Measurements from ENCODE around the gene POMT1.

Gene POMT1

DNA sequence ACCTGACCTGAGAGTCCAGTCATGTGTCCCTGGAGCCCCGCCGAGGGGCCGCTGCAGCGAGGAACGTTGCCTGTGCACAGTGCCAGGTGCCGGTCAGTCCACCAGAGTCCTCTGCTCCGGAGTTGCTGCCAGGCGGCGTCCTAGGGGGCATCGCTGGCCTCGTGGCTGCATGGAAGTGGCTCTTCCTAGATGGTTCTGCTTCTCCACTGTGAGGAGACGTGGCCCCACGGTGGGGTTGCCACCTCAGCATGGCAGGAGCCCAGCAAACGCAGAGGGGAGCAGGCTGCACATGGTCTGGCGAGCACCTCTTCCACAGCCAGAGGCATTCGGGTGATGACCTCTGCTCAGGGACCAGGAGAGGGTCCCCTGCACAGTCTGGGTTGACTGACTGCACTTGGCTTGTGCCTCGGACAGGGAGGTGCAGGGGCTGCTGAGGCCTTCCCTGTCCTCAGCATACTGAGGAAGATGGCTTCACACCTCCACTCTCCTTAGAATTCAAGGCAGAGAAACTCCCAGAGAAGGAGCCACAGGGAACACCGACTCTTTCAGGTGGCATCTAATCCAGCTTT is 25.9 kb upstream of the POMT1 start:
- no peak for DNase-seq

DNA sequence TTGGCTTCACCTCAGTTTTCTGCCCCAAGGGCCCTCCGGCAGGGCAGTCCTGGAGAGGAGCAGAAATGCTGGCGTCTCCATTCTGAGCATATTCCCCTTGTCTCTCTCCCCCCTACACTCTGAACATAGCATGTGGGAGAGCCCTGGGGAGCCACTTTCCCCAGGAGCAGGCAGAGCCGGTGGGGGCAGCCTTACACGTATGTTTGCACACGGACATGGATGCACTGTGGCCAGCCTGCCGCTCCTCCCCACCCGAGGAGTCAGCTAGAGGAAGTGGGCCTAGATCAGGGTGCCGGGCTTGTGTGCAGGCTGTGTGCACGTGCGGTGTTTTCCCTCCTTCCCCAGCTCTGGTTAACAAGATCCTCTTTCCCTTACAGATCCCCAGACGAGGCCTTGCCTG is 25.4 kb upstream of the POMT1 start:
- DNase-seq, result no peak

DNA sequence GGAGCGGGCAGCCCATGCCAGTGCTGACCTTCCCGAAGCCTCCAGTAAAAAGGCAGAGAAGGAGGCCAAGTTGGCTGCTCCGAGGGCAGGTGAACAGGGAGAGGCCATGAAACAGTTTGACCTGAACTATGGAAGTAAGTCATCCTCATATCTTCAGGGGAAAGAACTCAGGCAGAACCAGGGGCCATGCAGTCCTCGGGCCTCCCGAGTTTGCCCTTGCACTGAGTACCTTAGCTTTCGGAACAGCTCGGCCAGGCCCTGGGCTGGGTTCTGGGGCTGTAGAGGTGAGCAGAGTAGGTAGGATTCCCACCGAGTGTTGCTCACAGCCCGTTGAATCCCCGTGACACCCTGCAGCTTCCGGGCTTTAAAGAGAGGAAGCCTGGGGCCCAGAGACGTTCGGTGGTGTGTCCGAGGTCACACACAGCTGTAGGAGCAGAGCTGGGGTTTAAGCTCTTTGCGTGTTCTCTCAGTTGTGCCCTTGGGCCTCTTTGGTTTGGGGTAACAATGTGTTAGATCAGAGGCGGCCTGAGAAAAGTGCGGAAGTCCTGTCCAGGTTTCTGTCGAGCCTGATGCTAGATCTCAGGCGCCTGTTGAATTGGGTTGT is 24.8 kb upstream of the POMT1 start:
- no peak for DNase-seq

DNA sequence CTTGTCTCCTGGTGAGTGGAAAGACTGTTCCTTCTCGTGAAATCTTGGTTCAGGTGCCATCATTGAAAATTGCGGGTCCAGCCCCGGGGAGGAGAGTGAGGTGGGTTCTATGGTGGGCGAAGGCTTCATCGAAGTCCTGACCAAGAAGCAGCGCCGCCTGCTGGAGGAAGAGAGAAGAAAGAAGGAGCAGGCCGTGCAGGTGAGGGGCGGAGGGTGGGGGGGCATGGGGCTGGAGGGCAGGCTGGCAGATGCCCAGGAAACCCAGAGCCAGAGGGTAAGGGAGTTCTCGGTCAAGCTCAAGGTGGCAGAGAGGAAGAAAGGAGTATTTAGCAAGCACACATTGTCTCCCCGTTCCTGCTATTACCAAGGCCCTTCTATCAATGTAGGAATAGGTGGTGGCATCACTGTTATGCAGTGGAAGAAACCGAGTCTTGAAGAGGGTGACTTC is 24.3 kb upstream of the POMT1 start:
- DNase-seq, result no peak

DNA sequence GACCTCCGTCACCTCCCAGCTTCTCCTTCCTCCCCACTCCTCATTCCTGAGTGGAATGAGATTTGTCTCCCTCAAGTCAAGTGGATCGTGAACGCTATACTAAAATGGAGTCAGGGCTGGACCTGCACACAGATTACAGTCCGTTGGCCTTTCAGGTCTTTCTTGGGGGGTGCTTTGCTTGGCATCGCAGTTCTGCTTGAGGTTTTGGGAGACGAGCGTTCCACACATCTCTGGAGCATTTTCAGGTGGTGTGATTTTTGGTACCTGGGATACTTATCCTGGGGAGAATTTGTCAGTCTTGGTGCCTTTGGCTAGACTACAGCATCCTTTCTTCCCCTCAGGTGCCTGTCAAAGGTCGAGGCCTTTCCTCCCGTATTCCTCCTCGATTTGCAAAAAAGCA is 23.8 kb upstream of the POMT1 start:
- DNase-seq, result no peak

DNA sequence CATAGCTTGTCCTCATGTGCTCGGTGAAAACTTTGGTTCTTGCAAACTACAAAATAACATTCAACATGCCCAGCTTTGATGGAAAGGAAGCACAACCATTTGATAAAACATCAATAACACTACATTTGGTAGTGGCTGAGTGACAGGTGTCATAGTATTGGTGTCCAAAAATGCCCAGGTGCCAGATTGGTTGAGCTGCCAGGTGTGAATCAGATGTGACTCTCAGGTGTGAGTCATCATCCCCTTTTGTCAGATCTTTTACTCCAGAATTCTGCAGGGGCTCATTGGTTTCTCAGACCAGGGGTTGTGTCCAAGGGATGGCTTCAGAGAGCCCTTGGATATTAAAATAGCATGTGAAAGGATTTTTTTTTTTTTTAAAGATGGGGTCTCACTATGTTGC is 22.5 kb upstream of the POMT1 start:
- no peak for DNase-seq

DNA sequence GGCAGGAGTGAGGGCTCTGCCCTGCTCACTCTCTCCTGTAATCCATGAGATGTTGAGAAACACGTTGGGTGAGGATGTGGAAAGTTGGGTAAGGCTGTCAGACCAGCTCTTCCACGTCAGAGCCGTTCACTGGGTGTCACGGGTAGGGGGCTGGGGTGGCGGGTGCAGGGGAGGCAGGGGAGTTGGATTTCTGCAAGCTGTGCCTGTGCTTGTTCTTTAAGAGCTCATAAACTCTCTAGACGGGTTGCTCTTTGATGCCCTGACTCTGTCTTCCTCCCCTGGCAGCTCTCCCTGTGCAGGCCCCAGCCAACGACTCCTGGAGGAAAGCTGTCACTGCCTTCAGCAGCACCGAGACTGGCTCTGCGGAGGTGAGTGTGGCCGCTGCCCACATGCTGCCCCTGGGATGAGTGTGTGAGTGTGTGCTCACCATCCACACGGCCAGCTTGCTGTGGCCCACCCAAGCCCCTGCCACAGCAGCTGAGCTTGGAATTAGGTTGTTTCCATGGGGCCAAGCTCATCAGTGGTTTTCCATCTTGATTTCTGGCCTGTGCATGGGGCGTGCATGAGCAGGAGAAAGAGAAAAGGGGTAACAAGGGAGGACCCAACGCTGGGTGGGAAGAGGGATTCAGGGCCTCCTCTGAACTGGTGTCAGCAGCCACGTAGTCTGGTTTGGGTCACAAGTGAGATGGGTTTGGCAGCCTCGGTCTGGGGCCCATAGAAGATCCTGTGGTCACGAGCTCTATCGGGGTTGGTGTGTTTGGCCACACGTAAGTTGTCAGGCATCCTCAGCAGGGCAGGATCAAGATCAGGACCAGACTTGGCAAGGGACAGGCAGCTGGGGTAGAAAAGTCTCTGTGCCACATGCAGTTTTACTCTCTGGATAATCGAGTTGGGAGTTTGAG is 21.0 kb upstream of the POMT1 start:
- no peak for DNase-seq

DNA sequence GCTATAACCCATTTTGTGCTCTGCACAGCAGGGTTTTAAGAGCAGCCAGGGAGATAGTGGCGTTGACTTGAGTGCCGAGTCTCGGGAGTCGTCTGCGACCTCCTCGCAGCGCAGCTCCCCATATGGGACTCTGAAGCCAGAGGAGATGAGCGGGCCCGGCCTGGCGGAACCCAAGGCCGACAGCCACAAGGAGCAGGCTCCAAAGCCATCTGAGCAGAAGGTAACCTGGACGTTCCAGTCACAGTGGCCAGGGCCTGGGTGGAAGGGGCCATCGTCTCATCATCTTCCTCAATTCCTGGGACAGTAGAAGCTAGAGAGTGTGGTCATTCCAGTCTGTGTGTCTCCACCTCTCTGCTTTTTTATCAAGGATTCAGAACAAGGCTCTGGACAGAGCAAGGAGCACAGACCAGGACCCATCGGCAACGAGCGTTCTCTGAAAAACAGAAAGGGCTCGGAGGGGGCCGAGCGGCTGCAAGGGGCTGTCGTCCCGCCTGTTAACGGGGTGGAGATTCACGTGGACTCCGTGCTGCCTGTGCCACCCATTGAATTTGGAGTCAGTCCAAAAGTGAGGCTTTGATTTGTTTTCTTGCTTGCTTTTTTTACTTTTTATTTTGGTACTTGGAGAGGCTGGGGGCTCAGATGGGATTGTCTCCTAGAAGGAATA is 20.2 kb upstream of the POMT1 start:
- DNase-seq, result no peak

DNA sequence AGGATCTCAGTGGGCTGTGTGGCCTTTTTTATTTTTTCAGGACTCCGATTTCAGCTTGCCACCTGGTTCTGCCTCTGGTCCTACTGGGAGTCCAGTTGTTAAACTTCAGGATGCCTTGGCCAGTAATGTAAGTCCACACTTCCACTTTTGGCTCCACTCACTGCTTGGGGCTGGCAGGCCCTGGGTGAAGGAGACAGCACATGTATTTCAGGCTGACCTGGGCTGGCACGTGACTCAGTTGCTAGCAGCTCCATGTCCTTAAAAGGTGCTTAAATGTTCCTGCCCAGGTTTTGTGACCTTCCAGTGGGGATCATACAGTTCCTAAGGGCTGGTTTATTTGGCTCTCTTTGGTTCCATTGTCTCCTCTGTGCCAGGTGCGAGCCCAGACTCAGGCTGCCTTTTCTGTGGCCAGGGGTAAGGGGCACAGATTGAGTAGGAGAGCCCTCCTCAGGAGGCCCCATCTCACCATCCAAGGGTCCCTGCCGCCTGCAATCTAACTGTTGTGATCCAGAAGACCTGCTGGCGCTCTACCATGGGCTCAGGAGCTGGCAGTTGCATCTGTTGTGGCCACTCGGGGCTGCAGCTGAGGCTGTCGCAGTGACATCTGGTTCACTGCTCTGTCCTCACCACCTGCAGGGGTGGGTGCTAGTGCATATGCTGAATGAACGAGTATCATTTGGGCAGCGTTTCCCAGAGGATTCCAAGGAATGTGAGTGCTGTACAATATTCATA is 19.2 kb upstream of the POMT1 start:
- DNase-seq, result no peak

DNA sequence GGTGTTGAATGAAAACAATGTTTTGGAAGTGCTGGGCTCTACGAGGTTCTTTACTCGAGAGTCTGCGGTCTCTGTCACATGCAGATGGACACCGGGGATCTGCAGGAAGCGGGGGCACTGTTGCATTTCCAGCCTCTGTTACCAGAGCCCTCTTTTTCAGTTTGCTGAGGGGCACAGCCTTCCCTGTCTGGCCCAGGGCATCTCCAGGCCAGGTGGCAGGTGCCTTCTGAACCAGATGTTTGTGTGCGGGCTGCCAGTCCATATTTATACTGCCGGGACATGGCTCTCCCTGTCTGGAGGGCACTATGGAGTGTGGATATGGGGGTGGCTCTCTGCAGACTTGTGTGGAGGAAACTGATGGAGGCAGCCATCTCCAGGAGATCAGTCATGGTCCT is 18.7 kb upstream of the POMT1 start:
- DNase-seq, result no peak

DNA sequence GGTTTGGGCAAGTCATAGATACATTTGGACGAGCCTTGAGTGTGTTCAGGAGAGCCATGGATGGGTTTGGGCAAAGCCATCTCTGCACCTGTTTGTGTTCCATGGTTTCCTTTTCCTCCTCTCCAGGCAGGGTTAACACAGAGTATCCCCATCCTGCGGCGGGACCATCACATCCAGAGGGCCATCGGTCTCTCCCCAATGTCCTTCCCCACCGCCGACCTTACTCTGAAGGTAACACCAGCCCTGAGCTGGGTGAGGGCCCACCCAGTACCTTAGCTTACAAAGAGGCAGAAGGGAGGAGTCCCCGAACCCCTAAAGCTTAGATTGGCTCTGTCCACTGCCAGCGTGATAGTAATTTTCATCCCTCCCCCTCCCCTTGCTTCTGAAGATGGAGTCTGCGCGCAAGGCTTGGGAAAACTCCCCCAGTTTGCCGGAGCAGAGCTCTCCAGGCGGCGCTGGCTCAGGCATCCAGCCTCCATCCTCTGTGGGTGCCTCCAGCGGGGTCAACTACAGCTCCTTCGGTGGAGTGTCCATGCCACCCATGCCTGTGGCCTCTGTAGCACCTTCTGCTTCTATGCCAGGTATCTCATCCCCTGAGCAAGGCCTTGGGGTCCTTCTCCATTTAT is 18.0 kb upstream of the POMT1 start:
- no peak for DNase-seq

DNA sequence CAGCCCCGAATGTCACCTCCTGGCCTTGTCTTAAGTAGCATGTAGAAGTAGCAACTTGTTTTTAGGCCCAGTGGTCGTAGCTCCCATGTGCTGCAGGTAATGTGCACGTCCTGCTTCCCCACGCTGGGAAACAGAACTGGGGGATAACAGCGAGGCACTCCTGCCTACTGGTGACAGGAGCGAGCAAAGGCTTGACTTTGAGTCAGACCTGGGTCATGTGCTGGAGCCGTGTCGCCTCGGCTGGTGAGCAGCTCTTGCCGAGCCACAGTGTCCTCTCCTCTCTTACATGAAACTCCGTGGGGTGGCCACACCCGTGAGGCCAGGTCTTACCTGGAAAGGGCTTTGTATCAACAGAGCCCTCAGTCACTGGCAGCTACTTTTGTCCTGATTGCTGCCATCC is 17.5 kb upstream of the POMT1 start:
- no peak for DNase-seq

DNA sequence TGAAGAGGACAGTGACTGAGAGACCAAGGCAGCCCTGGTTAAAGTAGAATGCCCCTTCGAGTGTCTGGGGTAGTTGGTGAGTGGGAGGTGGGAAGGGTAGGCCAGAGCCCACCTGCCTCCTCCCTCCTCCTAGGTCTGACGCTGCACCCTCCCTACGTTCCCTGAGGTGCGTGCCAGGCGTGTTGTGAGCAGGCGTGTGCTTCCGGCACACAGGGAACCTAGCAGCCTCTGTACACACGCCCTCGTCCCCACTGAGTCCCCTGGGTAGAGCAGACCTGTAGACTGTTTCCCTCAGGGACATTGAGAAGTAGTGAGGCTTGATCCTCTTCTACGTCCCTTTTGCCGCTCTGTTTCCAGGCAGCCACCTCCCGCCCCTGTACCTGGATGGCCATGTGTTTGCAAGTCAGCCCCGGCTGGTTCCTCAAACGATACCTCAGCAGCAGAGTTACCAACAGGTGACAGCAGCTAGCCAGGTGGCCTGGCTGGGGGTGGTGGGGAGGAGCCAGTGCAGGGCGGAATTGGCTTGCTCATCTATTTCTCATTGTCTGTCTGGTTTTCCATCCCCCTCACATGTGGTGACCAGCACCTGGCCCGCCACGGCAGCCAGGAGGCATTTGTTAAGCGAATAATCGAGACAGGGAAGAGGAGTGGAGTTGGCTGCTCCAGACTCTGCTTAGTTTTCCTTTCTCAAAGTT is 16.8 kb upstream of the POMT1 start:
- no peak for DNase-seq

DNA sequence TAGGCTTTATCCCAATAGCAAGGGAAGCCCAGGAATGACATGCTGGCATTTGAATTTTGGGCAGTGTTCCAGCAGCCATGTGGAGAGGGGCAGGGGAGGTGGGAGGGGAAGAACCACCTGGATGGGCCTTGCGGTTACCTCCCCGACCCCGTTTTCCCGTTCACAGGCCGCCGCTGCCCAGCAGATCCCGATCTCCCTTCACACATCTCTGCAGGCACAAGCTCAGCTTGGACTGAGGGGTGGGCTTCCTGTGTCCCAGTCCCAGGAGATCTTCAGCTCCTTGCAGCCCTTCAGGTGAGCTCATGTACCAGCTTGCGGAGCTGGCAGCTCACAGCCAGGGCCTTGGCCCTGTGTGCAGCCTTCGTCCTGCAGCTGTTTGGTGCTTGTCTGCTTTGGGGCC is 15.7 kb upstream of the POMT1 start:
- no peak for DNase-seq

DNA sequence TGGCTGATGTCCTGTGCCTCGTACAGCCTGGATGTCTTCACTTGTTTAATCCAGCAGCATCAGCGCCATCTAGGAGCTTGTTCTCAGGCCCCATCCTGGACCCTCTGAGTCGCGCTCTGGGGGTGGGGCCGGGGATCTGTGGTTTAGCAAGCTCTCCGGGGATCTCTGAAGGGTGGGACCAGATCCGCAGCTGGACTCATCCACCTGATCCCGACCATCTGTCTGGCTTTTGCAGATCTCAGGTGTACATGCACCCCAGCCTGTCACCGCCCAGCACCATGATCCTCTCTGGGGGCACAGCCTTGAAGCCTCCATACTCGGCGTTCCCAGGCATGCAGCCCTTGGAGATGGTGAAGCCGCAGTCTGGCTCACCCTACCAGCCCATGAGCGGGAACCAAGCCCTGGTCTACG is 15.1 kb upstream of the POMT1 start:
- no peak for DNase-seq

DNA sequence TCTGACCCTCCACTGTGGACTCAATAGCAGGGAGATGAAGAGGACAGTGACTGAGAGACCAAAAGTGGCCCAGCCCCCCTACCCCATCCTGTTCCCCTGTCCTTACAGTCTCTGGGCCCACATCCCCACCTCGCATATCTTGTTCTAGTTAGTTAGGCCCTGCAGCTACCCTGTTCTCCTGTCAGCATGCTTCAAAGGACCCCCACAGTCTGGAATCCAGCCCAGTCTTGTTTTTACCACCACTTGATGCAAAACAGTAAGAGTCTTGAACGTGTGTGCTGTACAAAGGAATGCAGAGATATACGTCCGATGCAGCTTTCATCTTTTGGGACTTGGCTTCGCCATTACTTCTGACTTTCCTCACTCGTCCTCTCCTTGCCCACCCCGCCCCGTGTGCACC is 12.2 kb upstream of the POMT1 start:
- DNase-seq, result no peak

DNA sequence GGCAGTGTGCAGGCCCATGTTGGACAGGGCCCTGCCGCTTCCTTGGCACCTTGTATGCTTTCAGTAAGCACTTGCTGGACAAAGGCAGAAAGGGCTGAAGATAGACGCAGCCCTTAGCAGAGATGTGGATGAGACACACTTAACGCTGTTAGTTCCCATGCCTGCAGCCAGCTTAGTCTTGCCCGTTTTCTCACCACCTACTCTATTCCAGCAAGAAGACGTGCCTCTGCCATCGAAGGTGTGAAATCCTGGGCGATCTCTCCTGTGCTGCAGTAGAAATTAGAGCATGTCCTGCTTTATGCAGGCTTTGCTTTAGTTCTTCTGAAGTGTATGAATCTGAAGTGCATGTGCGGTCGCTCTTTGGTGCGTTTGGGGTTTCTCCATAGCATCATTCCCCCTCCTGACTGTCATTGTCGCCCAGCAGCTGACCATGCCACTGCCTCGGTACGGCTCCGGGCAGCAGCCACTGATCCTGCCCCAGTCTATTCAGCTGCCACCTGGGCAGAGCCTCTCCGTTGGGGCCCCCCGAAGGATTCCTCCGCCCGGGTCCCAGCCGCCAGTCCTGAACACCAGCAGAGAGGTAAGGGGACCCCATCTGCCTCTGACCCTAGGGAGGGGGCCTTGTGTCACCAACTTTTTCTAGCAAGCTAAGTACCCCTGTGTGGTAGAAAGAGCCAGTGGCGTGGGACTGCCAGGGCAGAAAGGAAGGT is 11.6 kb upstream of the POMT1 start:
- no peak for DNase-seq

DNA sequence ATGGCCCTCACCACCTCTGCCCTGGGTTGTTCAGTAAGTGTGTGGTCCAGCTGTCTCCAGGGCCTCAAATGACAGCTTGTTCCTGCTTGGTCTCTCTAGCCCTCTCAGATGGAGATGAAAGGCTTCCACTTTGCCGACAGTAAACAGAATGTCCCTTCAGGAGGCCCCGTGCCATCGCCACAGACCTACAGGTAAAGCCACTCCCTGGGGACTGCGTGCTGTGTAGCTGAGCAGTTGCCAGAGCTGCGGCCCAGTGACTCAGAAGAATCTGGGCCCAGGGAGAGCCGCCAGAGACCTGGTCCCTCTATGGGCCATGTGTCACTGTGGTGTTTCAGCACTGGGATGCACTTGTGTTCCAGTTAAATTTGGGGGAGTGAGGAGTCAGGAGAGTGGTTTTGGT is 10.6 kb upstream of the POMT1 start:
- DNase-seq, result no peak

DNA sequence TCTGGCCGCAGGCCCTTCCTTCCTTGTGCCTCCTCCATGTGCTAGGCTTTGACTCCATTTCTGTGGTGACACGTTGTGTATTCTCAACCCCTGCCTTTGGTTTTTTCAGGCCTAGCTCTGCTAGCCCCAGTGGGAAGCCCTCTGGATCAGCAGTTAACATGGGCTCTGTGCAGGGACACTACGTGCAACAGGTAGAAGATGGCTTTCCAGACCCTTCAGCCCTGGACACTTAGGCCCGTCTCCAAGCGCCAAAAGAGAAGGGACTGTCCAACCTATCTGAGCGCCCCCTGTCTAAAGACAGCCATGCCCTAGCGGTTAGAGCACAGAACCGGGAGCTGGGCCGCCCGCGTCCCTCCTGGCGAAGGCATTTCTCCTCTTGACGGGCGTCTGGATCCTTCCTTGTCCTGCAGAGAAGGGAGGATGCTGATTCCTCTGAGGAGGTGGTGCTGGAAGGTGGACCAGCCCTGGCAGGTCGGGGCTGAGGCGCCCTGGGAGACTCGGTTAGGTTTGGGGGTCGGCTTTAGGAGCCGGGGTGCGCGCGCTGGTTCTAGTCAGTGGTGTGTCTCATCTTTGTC is 8.3 kb upstream of the POMT1 start:
- no peak for DNase-seq

DNA sequence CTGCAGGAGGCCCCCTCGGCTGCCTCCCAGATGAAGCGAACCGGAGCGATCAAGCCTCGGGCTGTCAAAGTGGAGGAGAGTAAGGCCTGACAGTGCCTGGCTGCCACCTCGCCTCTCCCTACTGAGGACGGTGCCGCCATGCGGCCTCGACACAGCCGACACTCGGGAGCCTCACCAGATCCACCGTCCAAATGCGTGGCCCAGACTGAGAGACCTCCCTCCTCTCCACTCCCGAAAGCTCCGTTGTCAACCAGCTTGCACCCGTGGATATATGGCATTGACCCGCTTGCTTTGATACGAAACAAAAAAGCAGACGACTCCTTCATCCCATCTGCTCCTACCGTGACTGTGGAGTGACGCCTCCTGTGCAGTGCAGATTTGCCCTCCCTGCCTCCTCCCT is 6.9 kb upstream of the POMT1 start:
- no peak for DNase-seq

DNA sequence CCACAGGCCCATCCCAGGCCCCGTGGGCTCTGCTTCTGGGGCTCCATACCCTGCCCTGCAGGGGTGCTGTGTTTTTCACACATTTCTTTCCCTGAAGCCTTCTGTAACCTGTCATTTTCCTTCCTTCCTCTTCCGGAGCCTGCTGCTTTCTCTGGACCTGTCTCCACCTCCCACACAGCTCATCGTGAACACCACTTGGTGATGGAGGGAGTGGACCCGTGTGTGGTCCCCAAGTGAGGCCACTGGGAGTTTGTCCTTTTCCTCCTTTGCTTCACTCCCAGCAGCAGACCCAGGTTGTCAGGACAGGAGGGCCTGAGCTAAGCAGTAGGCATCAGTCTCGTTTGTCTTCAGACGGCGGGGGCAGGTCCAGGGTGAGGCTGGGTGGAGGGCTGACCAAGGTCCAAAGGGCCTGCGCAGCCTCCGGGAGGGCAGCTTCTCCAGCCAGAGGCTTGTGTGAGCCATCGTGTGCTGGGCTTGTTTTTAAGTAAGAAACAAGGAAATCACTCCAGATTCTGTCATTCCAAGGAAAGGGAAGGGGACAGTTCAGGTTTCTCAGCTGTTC is 5.8 kb upstream of the POMT1 start:
- DNase-seq, result no peak

Data from NCI-H2081 treated with DMSO at 0.1 percent for 48 hours (cell line).